OCI-LY7 (cell line): Measurements from ENCODE around the gene WDR35. TPM values are rescaled to one million over a fixed set of nuclear protein-coding genes. Genes with fewer than 3 reads are reported as not detected.
A peak's percentile ranks its signal among the peaks of the same experiment; 100 is the strongest.

Source experiments
- BruUV-seq: library from RNA; stranded (reverse); fragments of 400-500 nt; replicated peaks from 2 replicates; lab custom pipeline; 2021; lab: Mats Ljungman, UMichigan
- CTCF ChIA-PET: fragments of 300-600 bp; sonication (Branson Sonifier 250); formaldehyde crosslinking; loops from one replicate; lab custom pipeline; 2022; ENCODE audit warnings: antibody characterized with exemption; ENCODE audit not compliant: unreplicated experiment; lab: Charles Lee
- POLR2A ChIA-PET: fragments of 300-600 bp; sonication (Branson Sonifier 250); formaldehyde crosslinking; loops from one replicate; lab custom pipeline; 2022; ENCODE audit warnings: antibody characterized with exemption; lab: Charles Lee
- DNase-seq: peaks from one replicate; pipeline ENCODE4 v3.0.0-alpha.2; 2015; ENCODE audit warnings: low spot score
- H2AFZ ChIP-seq: fragments of 200-600 bp; sonication (generic), shearing (Covaris generic); 2 replicates; pipeline ENCODE4 v1.6.1; 2014; ENCODE audit warnings: mild to moderate bottlenecking, antibody characterized with exemption, low read length, moderate library complexity
- H3K27ac ChIP-seq: fragments of 200-600 bp; sonication (generic); 2 replicates; pipeline ENCODE4 v1.5.1; 2014; ENCODE audit warnings: mixed run types, low read depth, mild to moderate bottlenecking, moderate library complexity, low read length, inconsistent platforms; ENCODE audit not compliant: poor library complexity, severe bottlenecking
- H3K36me3 ChIP-seq: fragments of 200-600 bp; sonication (generic); 2 replicates; pipeline ENCODE4 v1.6.1; 2014; ENCODE audit warnings: mild to moderate bottlenecking, antibody characterized with exemption, low read length, moderate library complexity, mixed read lengths; ENCODE audit not compliant: insufficient read depth
- H3K4me1 ChIP-seq: fragments of 200-600 bp; sonication (generic); 2 replicates; pipeline ENCODE4 v1.5.1; 2014; ENCODE audit warnings: mild to moderate bottlenecking, low read length; ENCODE audit not compliant: insufficient read depth, poor library complexity, severe bottlenecking
- H3K4me2 ChIP-seq: fragments of 200-600 bp; sonication (generic); 2 replicates; pipeline ENCODE4 v1.6.1; 2014; ENCODE audit warnings: mild to moderate bottlenecking, low read length
- H3K4me3 ChIP-seq: fragments of 200-600 bp; sonication (generic); 2 replicates; pipeline ENCODE4 v1.5.1; 2014; ENCODE audit warnings: mild to moderate bottlenecking, low read depth, low read length; ENCODE audit not compliant: poor library complexity, severe bottlenecking
- H3K79me2 ChIP-seq: fragments of 200-600 bp; sonication (generic); 2 replicates; pipeline ENCODE4 v1.6.1; 2016; ENCODE audit warnings: low read depth, mild to moderate bottlenecking, low read length, moderate library complexity, mixed read lengths; ENCODE audit not compliant: insufficient read depth
- H3K9me2 ChIP-seq: fragments of 200-600 bp; sonication (generic); 2 replicates; pipeline ENCODE4 v1.6.1; 2016; ENCODE audit warnings: mild to moderate bottlenecking, low read length, mixed read lengths; ENCODE audit not compliant: insufficient read depth
- H3K9me3 ChIP-seq: fragments of 200-600 bp; sonication (generic); 2 replicates; pipeline ENCODE4 v1.6.1; 2014; ENCODE audit warnings: mild to moderate bottlenecking, mixed run types, low read length, mixed read lengths
- H4K20me1 ChIP-seq: fragments of 200-600 bp; sonication (generic); 2 replicates; pipeline ENCODE4 v1.6.1; 2014; ENCODE audit warnings: mild to moderate bottlenecking, antibody characterized with exemption, low read length, moderate library complexity, mixed read lengths; ENCODE audit not compliant: insufficient read depth
- CTCF ChIP-seq: fragments of 200-600 bp; sonication (generic); conservative IDR thresholded peaks from 2 replicates; pipeline ENCODE4 v1.5.1; 2014; ENCODE audit warnings: mild to moderate bottlenecking, antibody characterized with exemption, low read length, moderate library complexity, mixed read lengths
- EZH2phosphoT487 ChIP-seq: fragments of 200-600 bp; sonication (generic); IDR thresholded peaks from 2 replicates; pipeline ENCODE4 v1.6.1; 2018; ENCODE audit warnings: low read depth, borderline replicate concordance, mild to moderate bottlenecking, mixed run types, antibody characterized with exemption, low read length, moderate library complexity, mixed read lengths
- intact Hi-C: fragments of 100-400 bp; cut with micrococcal nuclease; formaldehyde crosslinking; loops from one replicate; pipeline ENCODE4 v1.10.0; 2022; ENCODE audit not compliant: unreplicated experiment
- total RNA-seq, 2 experiments: library from RNA; depleted of rRNA in 1 of 2; stranded (reverse); fragments of >200 nt in 1 of 2; shearing (Covaris generic) in 1 of 2; gene quantifications; 2 replicates each; pipeline ENCODE4 v1.2.3, GENCODE V29; 2014 to 2022

WDR35 gene
- total RNA-seq, 2 experiments from 2014 or later, result 0.06 to 1.5 TPM

GRCh38 chr2:19955544-19956422 is 34.1 kb downstream of the WDR35 start:
- TF ChIP-seq EZH2phosphoT487, result no peak
- peak; percentile 92 for TF ChIP-seq CTCF
- Histone ChIP-seq H2AFZ (no peak overlapping the region), H3K9me3 (no peaks in the 10 kb centered on the region), H3K27ac (no peak overlapping the region), H3K4me2 (no peak overlapping the region), H3K36me3 (no peaks in the 10 kb centered on the region), H3K4me3 (no peak overlapping the region), H3K4me1 (no peaks in the 10 kb centered on the region), H4K20me1 (no peaks in the 10 kb centered on the region), H3K9me2 (no peaks in the 10 kb centered on the region), H3K79me2 (no peaks in the 10 kb centered on the region)
- ChIA-PET CTCF (no interaction called here), POLR2A (interaction anchor here (0.5 to 0.9 kb wide), 3 partner anchors 13 to 147 kb away, joined by 3 to 4 read pairs (median 3); no protein-coding TSS in a partner anchor)
- intact Hi-C loops, result loop anchor here (1.0 to 5.0 kb wide), 2 partner anchors 62 to 143 kb away; no protein-coding TSS in a partner anchor
- no TSS peak for BruUV-seq
- peak; percentile 72 for DNase-seq

DNA sequence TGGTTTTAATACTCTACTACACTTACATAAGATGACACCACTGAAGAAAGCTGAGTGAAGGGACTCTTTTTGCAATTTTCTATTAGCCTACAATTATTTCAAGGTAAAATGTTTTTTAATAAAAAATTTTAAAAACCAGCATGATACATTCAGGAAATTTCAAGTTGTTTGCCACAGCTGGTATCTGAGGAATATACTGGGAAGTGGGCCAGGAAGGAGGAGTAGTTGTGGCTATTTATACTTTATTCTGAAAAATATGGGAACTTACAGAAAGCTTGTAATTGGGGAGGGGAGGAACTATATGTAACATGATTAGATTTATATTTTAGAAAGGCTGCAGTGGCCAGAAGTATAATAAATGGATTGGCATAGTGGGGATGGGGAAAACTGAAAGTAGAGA is 40.8 kb downstream of the WDR35 start:
- no peak overlapping the region for H3K4me3 ChIP-seq
- no peaks in the 10 kb centered on the region for H3K4me1 ChIP-seq
- intact Hi-C loops, result no loop called here
- no peak overlapping the region for H3K27ac ChIP-seq
- ChIA-PET CTCF (no interaction called here), POLR2A (interaction anchor here (0.5 to 0.7 kb wide), 2 partner anchors 103 to 160 kb away, joined by 3 read pairs; partner anchors contain the start of gene LAPTM4A)
- no peaks in the 10 kb centered on the region for H4K20me1 ChIP-seq
- no peaks in the 10 kb centered on the region for H3K36me3 ChIP-seq
- no peak overlapping the region for H2AFZ ChIP-seq
- no peaks in the 10 kb centered on the region for H3K79me2 ChIP-seq
- no peaks in the 10 kb centered on the region for H3K9me3 ChIP-seq
- H3K4me2 ChIP-seq, result no peak overlapping the region
- no peak for DNase-seq
- BruUV-seq, result no TSS peak
- TF ChIP-seq EZH2phosphoT487, result no peak
- no peak for TF ChIP-seq CTCF
- no peaks in the 10 kb centered on the region for H3K9me2 ChIP-seq
